ENCODE results near the gene GNAS. TPM values are rescaled to one million over a fixed set of nuclear protein-coding genes. Genes with fewer than 3 reads are reported as not detected.

Gene GNAS
- total RNA-seq, 1 donor from 2014 or later, result 1,595 TPM

- no peak for DNase-seq
These were observed 2.3 kb downstream of the GNAS start for GRCh38 chr20:58854638-58855471.

- peak; percentile 72 for DNase-seq
These were observed 3.2 kb downstream of the GNAS start for GRCh38 chr20:58855506-58856389.

GRCh38 chr20:58863044-58863790 lies 10.7 kb downstream of the GNAS start:
- no peak for DNase-seq

- no peak for DNase-seq
These were observed 11.8 kb downstream of the GNAS start for GRCh38 chr20:58864346-58864745.

GRCh38 chr20:58865843-58866242 lies 13.3 kb downstream of the GNAS start:
- DNase-seq, result no peak

GRCh38 chr20:58867211-58867610 lies 14.7 kb downstream of the GNAS start:
- DNase-seq, result no peak

- DNase-seq, result peak; percentile 67
These were observed 16.3 kb downstream of the GNAS start for GRCh38 chr20:58868795-58869194.

GRCh38 chr20:58869662-58870227 lies 17.2 kb downstream of the GNAS start:
- DNase-seq, result no peak

GRCh38 chr20:58870293-58871014 lies 17.9 kb downstream of the GNAS start:
- peak; percentile 88 for DNase-seq

- peak; percentile 59 for DNase-seq
These were observed 19.1 kb downstream of the GNAS start for GRCh38 chr20:58871533-58872102.

GRCh38 chr20:58874469-58874868 lies 22.0 kb downstream of the GNAS start:
- no peak for DNase-seq

- no peak for DNase-seq
These were observed 22.6 kb downstream of the GNAS start for GRCh38 chr20:58875111-58875510.

- no peak for DNase-seq
These were observed 23.1 kb downstream of the GNAS start for GRCh38 chr20:58875541-58876134.

- DNase-seq, result no peak
These were observed 23.9 kb downstream of the GNAS start for GRCh38 chr20:58876437-58876836.

- no peak for DNase-seq
These were observed 24.8 kb downstream of the GNAS start for GRCh38 chr20:58877050-58877975.

- DNase-seq, result no peak
These were observed 25.5 kb downstream of the GNAS start for GRCh38 chr20:58877976-58878360.

GRCh38 chr20:58878399-58878798 lies 25.9 kb downstream of the GNAS start:
- no peak for DNase-seq

GRCh38 chr20:58880441-58880840 lies 27.9 kb downstream of the GNAS start:
- DNase-seq, result no peak

- no peak for DNase-seq
These were observed 28.7 kb downstream of the GNAS start for GRCh38 chr20:58880994-58881752.

Measured in tongue (tissue), 2 donors.